ENCODE results near the gene CD48. TPM values are rescaled to one million over a fixed set of nuclear protein-coding genes. Genes with fewer than 3 reads are reported as not detected.
"Not testable (repeated sequence)": the region's sequence is repeated elsewhere in the genome, so short reads cannot be mapped to it uniquely, and the experiment has no call there.

Gene CD48
- total RNA-seq, 1 experiment from 2014 or later, result 0.20 TPM

DNA sequence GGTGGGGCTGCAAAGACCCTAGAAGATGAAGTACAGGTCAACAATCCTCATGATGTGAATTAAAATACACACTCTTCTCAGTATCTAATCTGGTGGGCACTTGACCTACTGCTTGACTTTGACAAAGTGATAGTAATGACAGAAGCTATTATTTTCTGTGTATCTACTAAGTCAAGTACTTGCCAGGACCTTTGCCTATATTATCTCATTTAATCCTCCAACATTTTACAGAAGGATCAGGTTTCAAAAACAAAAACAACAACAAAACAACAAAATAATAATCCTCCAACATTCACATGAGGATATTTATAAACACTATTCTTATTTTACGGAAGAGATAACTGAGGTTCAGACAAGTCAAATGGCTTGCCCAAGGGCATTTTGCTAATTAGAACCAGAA, 4.4 kb upstream of the CD48 start:
- Histone ChIP-seq H3K9ac (ENCODE audit: low read length) (no peak overlapping the region), H3K4me2 (ENCODE audit: low read length) (no peak overlapping the region), H3K9me2 (ENCODE audit: insufficient read depth) (no peaks in the 10 kb centered on the region), H3K36me3 (ENCODE audit: control insufficient read depth in 1 of 2, insufficient read depth in 2 of 2, low read length in 2 of 2) (no peaks in the 10 kb centered on the region), H3K79me2 (ENCODE audit: insufficient read depth, low read length) (no peaks in the 10 kb centered on the region), H3K4me1 (ENCODE audit: control insufficient read depth in 1 of 2, insufficient read depth in 2 of 2, low read length in 2 of 2) (no peaks in the 10 kb centered on the region), H3K9me3 (ENCODE audit: control insufficient read depth in 1 of 2, insufficient read depth in 1 of 2, low read depth in 1 of 2, low read length in 2 of 2) (no peaks in the 10 kb centered on the region), H3K27ac (ENCODE audit: low read depth, low read length) (no peak overlapping the region), H3K4me3 (replicated peaks in 1 of 2; ENCODE audit: low read depth in 1 of 2, low read length in 2 of 2) (no peak overlapping the region), H3K27me3 (ENCODE audit: insufficient read depth, low read length) (no peaks in the 10 kb centered on the region; the same call in 1 of the 2 replicates), H2AFZ (ENCODE audit: low read depth, low read length, poor library complexity, severe bottlenecking) (no peak overlapping the region), H4K20me1 (ENCODE audit: insufficient read depth) (no peaks in the 10 kb centered on the region)
- BruUV-seq (replicated peaks), result no TSS peak
- ChIA-PET CTCF (no interaction called here), POLR2A (no interaction called here), RAD21 (ENCODE audit: low non-redundant PET in 1 of 2, low total read pairs in 2 of 2, uncharacterized antibody in 2 of 2, unreplicated experiment in 2 of 2) (no interaction called here)
- no peak for DNase-seq (ENCODE audit: low read depth, low spot score)
- intact Hi-C loops (cut with micrococcal nuclease), result no loop called here
- TF ChIP-seq FOSL1 (IDR thresholded peaks at IDR 0.05; ENCODE audit: low read depth) (no peak), TCF7L2 (IDR thresholded peaks at IDR 0.05; ENCODE audit: borderline replicate concordance, extremely low read depth, insufficient read depth, insufficient read length) (no peak), EZH2phosphoT487 (IDR thresholded peaks at IDR 0.05; ENCODE audit: borderline replicate concordance) (no peak), RAD21 (IDR thresholded peaks at IDR 0.05; ENCODE audit: low read depth) (no peak), CEBPB (IDR thresholded peaks at IDR 0.05; ENCODE audit: low read depth) (no peak), JUND (IDR thresholded peaks at IDR 0.05) (no peak), POLR2A (IDR thresholded peaks at IDR 0.05; ENCODE audit: borderline replicate concordance, extremely low read depth, insufficient read depth, insufficient read length) (no peak), YY1 (IDR thresholded peaks at IDR 0.05; ENCODE audit: extremely low read depth, insufficient replicate concordance, low read depth, low read length) (no peak), ELF1 (IDR thresholded peaks at IDR 0.05; ENCODE audit: borderline replicate concordance, low read depth) (no peak)
- TF ChIP-seq, protein P1, sequence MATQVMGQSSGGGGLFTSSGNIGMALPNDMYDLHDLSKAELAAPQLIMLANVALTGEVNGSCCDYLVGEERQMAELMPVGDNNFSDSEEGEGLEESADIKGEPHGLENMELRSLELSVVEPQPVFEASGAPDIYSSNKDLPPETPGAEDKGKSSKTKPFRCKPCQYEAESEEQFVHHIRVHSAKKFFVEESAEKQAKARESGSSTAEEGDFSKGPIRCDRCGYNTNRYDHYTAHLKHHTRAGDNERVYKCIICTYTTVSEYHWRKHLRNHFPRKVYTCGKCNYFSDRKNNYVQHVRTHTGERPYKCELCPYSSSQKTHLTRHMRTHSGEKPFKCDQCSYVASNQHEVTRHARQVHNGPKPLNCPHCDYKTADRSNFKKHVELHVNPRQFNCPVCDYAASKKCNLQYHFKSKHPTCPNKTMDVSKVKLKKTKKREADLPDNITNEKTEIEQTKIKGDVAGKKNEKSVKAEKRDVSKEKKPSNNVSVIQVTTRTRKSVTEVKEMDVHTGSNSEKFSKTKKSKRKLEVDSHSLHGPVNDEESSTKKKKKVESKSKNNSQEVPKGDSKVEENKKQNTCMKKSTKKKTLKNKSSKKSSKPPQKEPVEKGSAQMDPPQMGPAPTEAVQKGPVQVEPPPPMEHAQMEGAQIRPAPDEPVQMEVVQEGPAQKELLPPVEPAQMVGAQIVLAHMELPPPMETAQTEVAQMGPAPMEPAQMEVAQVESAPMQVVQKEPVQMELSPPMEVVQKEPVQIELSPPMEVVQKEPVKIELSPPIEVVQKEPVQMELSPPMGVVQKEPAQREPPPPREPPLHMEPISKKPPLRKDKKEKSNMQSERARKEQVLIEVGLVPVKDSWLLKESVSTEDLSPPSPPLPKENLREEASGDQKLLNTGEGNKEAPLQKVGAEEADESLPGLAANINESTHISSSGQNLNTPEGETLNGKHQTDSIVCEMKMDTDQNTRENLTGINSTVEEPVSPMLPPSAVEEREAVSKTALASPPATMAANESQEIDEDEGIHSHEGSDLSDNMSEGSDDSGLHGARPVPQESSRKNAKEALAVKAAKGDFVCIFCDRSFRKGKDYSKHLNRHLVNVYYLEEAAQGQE (IDR thresholded peaks at IDR 0.05; ENCODE audit: low read depth), result no peak
- TF ChIP-seq, protein P2, sequence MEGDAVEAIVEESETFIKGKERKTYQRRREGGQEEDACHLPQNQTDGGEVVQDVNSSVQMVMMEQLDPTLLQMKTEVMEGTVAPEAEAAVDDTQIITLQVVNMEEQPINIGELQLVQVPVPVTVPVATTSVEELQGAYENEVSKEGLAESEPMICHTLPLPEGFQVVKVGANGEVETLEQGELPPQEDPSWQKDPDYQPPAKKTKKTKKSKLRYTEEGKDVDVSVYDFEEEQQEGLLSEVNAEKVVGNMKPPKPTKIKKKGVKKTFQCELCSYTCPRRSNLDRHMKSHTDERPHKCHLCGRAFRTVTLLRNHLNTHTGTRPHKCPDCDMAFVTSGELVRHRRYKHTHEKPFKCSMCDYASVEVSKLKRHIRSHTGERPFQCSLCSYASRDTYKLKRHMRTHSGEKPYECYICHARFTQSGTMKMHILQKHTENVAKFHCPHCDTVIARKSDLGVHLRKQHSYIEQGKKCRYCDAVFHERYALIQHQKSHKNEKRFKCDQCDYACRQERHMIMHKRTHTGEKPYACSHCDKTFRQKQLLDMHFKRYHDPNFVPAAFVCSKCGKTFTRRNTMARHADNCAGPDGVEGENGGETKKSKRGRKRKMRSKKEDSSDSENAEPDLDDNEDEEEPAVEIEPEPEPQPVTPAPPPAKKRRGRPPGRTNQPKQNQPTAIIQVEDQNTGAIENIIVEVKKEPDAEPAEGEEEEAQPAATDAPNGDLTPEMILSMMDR (IDR thresholded peaks at IDR 0.05 in 2 of 3, conservative IDR thresholded peaks at IDR 0.05 in 1 of 3; ENCODE audit: borderline replicate concordance in 1 of 3, insufficient read depth in 1 of 3, low read depth in 2 of 3, low read length in 2 of 3), result no peak
- ATAC-seq, result no peak

DNA sequence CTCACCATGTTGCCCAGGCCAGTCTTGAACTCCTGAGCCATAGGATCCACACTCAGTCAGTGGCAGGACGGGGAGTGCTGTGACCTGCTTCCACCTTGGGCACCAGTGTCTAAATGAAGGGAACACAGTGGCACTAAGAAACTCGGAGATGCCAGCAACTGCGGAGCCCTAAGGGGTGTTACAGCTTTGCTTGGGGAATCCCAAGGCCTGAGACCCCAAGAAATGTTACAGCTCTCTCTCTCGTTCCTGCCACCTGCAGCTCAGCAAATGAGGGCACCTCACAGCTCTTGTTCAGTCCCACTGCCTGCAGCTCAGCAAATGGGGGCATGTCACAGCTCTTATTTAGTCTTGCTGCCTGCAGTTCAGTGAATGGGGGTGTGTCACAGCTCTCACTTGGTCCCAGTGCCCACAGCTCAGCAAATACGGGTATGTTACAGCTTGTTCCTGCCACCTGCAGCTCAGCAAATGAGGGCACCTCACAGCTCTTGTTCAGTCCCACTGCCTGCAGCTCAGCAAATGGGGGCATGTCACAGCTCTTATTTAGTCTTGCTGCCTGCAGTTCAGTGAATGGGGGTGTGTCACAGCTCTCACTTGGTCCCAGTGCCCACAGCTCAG, 2.5 kb upstream of the CD48 start:
- H3K4me3 ChIP-seq (replicated peaks in 1 of 2; ENCODE audit: low read depth in 1 of 2, low read length in 2 of 2); RAD21 ChIA-PET (ENCODE audit: low non-redundant PET in 1 of 2, low total read pairs in 2 of 2, uncharacterized antibody in 2 of 2, unreplicated experiment in 2 of 2); H3K27me3 ChIP-seq (ENCODE audit: insufficient read depth, low read length); H3K4me2 ChIP-seq (ENCODE audit: low read length); H3K79me2 ChIP-seq (ENCODE audit: insufficient read depth, low read length); POLR2A ChIA-PET; H3K4me1 ChIP-seq (ENCODE audit: control insufficient read depth in 1 of 2, insufficient read depth in 2 of 2, low read length in 2 of 2); H2AFZ ChIP-seq (ENCODE audit: low read depth, low read length, poor library complexity, severe bottlenecking); ATAC-seq; H3K27ac ChIP-seq (ENCODE audit: low read depth, low read length); H4K20me1 ChIP-seq (ENCODE audit: insufficient read depth); intact Hi-C loops (cut with micrococcal nuclease); BruUV-seq (replicated peaks); H3K9me3 ChIP-seq (ENCODE audit: control insufficient read depth in 1 of 2, insufficient read depth in 1 of 2, low read depth in 1 of 2, low read length in 2 of 2); H3K9ac ChIP-seq (ENCODE audit: low read length); DNase-seq (ENCODE audit: low read depth, low spot score); H3K36me3 ChIP-seq (ENCODE audit: control insufficient read depth in 1 of 2, insufficient read depth in 2 of 2, low read length in 2 of 2); H3K9me2 ChIP-seq (ENCODE audit: insufficient read depth): not testable (repeated sequence)
- CTCF ChIA-PET, result interaction anchor here (1.0 to 1.7 kb wide), 2 partner anchors 13 to 32 kb away, joined by 3 to 4 read pairs; no protein-coding TSS in a partner anchor
